Measurements from ENCODE around the gene LMTK2.
A peak's percentile ranks its signal among the peaks of the same experiment; 100 is the strongest.

LMTK2 gene

GRCh38 chr7:98106647-98107312 lies at the start of gene LMTK2:
LMTK2 (plus strand) TSS chr7:98106862; CDS start chr7:98107178, 316 bp downstream.
- peak; percentile 99 for DNase-seq (ENCODE audit: low spot score)

GRCh38 chr7:98057157-98057556 lies 49.5 kb upstream of the LMTK2 start:
- DNase-seq (ENCODE audit: low spot score) = no peak

DNA sequence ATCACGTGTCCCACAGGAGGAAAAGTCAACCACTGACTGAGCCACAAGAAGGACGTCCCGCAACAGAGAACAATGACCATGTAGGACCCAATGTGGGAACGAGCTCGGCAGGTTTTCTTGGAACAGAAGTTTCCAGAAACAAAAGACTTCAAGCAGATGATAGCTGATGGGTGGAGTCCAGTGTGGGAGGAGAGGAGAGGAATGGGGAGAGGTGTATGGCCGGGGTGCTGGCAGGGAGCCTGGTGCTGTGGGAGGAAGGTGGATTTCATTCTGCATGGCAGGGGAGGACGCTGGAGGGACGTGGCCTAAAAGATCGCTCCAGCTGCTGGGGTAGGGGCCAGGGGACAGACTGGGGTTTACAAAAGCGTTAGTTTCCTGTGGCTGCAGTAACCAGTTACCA lies 48.5 kb upstream of the LMTK2 start:
- no peak for DNase-seq (ENCODE audit: low spot score)

DNA sequence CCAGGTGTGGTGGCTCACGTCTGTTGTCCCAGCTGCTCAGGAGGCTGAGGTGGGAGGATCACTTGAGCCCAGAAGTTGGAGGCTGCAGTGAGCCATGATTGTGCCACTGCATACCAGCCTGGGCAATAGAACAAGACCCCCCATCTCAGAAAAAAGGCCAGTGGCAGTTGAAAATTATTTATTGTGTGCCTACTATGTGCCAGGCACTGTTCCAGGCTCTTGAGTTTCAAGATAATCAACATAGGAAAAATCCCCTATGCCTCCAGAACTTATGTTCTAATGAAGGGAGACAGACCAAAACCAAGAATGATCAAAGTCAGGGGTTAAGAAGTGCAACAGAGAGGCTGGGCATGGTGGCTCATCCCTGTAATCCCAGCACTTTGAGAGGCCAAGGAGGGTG lies 42.4 kb upstream of the LMTK2 start:
- DNase-seq (ENCODE audit: low spot score) = no peak

DNA sequence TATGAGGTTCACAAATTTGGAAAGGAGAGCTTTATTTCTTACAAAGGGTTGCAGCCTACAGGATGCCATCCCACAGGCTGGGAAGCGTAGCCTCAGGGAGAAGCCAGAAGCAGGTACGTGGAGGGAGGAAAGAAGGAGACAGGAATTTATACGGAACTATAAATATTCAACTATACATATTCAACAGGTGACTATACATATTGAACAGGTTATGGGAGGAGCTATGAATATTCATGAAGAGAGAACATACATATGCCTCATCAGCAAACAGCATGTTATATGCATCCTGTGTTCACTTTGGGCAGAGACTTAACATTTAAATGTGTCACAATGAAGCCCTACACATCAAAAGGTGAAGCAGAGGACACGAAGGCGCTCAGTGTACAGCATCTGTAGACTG lies 40.5 kb upstream of the LMTK2 start:
- DNase-seq (ENCODE audit: low spot score) = no peak

- no peak for DNase-seq (ENCODE audit: low spot score)
Measured at GRCh38 chr7:98066934-98067507, 39.6 kb upstream of the LMTK2 start.

DNA sequence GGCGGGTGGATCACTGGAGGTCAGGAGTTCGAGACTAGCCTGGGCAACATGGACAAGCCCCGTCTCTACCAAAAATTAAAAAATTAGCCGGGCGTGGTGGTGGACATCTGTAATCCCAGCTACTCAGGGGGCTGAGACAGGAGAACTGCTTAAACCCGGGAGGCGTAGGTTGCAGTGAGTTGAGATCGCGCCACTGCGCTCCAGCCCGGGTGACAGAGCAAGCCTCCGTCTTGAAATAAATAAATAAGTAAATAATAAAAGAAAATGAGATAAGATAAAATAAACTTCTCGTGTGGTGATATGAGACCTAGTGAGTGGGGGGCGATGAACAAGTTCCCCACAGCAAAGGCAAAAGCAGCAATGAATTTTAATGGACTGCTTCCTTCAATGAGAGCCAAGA lies 33.6 kb upstream of the LMTK2 start:
- no peak for DNase-seq (ENCODE audit: low spot score)

- no peak for DNase-seq (ENCODE audit: low spot score)
Measured at GRCh38 chr7:98075801-98076200, 30.9 kb upstream of the LMTK2 start.

DNA sequence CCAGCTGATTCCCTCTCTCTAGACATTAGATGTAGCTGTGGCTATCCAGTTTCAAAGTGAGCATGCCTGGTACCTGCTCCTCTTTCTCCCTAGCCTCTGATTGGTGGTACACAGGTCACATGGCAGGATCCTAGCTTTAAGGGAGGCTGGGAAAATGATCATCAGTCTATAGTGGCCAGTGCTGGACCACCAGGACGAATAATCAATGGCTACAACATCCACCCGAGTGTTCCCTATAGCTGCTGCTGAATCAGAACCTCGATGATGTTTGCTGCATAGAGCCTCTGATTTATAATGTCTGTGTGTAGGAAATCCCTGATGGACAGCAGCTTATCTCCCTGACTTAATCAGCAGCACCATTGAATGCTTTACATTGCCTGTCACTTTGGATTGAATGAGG lies 28.9 kb upstream of the LMTK2 start:
- DNase-seq (ENCODE audit: low spot score) = no peak

DNA sequence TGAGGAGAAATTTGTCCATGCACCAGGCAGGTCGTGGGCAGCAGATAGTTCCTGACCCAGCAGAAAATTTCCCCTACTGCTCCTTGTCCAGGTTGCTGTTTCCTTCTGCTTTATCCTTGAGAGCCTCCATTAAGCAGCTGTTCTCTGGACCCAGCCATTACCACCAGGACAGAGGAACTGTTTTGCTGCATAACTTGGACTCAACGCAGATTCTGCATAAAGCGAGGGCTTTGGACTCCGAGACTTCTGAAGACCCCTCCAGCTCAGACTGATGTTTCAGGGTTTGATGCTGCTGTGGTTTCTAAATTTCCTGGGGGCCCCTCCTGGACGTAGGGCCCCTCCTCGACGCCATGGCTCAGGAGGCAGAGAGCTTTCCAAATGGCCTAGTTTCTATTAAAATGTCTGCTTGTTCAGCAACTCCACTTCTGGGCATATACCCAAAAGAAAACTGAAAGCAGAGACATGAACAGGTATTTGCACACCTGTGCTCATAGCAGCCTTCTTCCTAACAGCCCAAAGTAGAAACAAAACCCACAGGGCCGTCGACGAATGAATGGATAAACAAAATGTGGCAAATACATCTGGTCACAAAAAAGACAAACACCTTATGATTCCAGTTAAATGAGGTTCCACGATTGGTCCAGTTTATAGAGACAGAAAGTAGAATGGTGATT lies 28.3 kb upstream of the LMTK2 start:
- DNase-seq (ENCODE audit: low spot score) = no peak

- no peak for DNase-seq (ENCODE audit: low spot score)
Measured at GRCh38 chr7:98079891-98080648, 26.6 kb upstream of the LMTK2 start.

- no peak for DNase-seq (ENCODE audit: low spot score)
Measured at GRCh38 chr7:98081319-98081718, 25.3 kb upstream of the LMTK2 start.

GRCh38 chr7:98084631-98085030 lies 22.0 kb upstream of the LMTK2 start:
- no peak for DNase-seq (ENCODE audit: low spot score)

DNA sequence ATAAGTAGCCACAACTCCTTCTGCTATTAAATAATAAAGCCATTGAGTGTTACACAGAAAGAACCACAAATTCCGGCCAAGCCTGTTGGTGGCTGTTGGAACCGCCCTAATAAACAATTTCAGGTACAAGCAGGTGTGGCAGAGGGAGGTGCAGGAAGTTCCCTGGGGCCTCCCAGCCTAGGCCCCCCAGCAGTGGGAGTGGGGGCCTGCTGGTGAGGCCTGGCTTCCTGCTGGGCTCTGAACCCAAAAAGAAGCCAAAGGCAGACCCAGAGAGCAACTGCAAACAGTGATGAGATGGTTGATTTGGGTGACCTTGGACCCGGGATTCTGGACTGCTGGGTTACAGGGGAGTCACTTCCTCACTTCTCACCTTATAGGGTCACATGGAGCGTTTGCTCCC lies 21.0 kb upstream of the LMTK2 start:
- no peak for DNase-seq (ENCODE audit: low spot score)

- peak; percentile 41 for DNase-seq (ENCODE audit: low spot score)
Measured at GRCh38 chr7:98086281-98086718, 20.4 kb upstream of the LMTK2 start.

DNA sequence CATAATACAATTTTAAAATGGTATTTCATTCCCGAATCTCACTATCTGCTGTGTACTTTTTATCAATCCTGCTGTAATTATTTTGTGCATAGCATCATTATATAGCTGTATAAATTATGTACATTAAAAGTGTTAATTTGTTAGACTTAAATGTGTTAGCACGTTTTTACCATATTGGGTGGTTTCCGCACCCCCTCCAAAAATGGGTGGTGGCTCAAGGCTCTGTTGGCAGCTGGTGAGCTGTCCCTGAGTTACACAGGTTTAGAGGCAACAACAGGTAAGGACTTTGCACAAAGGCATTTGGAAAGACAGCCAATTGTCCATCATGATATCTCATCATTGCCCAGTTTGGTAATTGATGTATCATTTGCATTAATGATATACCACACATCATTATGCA lies 18.6 kb upstream of the LMTK2 start:
- DNase-seq (ENCODE audit: low spot score) = no peak

DNA sequence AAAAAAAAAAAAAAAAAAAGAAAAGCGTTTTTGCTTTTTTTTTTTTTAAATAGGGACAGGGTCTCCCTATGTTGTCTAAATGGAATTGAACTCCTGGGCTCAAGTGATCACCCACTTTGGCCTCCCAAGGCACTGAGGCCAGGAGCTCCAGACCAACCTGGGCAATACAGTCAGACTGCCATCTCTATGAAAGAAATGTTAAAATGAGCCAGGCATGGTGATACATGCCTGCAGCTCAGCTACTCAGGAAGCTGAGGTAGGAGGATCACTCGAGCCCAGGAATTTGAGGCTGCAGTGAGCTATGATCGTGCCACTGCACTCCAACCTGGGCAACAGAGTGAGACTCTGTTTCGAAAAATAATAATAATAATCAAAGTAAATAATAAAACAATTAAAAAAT lies 16.5 kb upstream of the LMTK2 start:
- no peak for DNase-seq (ENCODE audit: low spot score)

GRCh38 chr7:98091061-98091460 lies 15.6 kb upstream of the LMTK2 start:
- no peak for DNase-seq (ENCODE audit: low spot score)

- DNase-seq (ENCODE audit: low spot score) = no peak
Measured at GRCh38 chr7:98091523-98091922, 15.1 kb upstream of the LMTK2 start.

DNA sequence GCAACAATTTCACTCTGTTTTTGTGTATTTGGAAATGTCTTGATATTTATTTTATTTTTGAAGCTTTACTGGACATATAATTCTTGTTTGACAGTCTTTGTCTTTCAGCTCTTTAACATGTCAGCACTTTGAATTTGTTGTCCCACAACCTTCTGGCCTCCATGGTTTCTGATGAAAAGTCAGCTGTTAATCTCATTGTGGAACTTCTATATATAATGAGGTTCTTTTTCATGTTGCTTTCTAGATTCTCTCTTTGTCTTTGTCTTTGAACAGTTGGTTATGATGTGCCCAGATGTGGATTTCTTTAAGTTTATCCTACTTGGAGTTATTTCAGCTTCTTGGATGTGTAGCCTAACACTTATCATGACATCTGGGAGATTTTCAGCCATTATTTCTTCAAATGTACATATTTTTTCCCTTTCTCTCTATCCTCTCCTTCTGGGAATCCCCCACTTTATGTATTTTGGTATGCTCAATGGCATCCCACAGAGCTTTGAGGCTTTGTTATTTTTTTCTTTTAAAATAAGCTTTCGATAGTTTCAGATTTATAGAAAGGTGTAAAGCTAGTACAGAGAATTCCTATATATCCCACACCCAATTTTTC lies 9.5 kb upstream of the LMTK2 start:
- no peak for DNase-seq (ENCODE audit: low spot score)

GRCh38 chr7:98100088-98100487 lies 6.6 kb upstream of the LMTK2 start:
- DNase-seq (ENCODE audit: low spot score) = no peak

DNA sequence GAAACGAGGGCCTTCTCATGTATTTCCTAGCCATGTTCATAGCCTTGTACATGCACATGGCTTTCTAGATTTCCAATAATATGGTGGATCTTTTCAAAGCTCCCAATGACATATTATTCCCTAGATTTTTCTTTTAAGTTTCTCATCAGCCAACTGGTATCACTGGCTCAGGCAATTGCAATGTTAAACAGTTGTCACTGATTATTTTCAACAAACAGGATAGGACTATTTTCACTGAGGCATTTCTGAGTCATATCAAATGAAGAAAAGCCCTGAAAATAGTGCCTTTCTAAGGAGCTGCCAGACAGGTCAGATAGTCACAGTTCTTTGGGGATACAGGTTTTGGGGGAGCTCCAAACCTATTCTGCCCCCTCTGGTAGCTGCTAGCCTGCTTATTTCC lies 4.5 kb upstream of the LMTK2 start:
- no peak for DNase-seq (ENCODE audit: low spot score)
